Renal cortex interstitium (tissue), 11 donors: ENCODE data around the gene HEYL. TPM values are rescaled to one million over a fixed set of nuclear protein-coding genes. Genes with fewer than 3 reads are reported as not detected.
"Not testable (repeated sequence)": the region's sequence is repeated elsewhere in the genome, so short reads cannot be mapped to it uniquely, and the experiment has no call there.

ENCODE experiments used
- DNase-seq, 11 donors: peaks; one replicate each; pipeline ENCODE4 v3.0.0-alpha.2; 2013; ENCODE audit warnings: low read depth in 9 of 11, low spot score in 4 of 11; ENCODE audit errors: extremely low read depth in 1 of 11
- polyA plus RNA-seq, 3 donors: library from polyadenylated mRNA; unstranded; fragments of 120-200 nt; gene quantifications; one replicate each; pipeline ENCODE4 v1.2.1, GENCODE V29; 2013; ENCODE audit not compliant: insufficient read length in 3 of 3

Gene HEYL
- polyA plus RNA-seq, 3 donors, result 18.4 to 25.2 (median 21.9) TPM

DNA sequence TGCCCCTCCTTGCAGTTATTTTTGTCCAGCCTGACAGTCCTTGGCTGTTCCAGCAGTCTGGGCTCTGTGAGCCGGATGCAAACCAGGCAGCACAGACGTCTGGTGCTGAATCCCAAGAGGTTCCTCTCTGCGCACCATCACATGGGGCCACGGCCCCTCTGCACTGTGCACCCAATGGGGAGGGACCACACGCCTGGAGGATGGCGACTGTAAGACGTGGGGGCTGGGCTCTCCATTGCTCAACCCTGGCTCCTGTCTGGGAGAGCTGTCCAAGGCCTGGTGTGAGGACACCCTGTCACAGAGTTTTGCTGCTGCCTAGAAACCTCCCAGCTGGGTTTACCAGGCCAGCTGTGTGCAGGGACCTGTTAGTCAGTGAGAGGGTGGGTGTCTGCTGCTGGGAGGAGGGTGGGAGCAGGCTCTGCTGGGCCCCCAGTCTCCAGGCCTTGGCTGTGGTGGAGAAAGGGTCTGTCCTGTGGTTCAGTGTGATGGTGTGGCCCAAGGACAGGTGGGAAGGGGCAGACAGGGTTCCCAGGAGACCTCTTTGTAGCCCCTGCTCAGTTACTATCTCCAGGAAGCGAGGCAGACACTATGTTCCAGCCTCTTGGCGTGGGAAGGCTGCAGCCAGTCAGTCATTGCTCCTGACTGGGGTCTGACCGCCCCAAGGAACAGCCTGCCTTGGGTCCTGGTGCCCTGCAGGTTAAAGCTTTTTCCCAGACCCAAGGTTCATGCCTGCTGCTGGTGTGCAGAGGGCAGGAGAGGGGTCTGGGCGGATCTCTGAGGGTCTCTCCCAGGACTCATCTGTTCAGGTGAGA is 13.8 kb downstream of the HEYL start:
- peak in 5 of 11 donors; percentile 47 to 65 (median 61) for DNase-seq

DNA sequence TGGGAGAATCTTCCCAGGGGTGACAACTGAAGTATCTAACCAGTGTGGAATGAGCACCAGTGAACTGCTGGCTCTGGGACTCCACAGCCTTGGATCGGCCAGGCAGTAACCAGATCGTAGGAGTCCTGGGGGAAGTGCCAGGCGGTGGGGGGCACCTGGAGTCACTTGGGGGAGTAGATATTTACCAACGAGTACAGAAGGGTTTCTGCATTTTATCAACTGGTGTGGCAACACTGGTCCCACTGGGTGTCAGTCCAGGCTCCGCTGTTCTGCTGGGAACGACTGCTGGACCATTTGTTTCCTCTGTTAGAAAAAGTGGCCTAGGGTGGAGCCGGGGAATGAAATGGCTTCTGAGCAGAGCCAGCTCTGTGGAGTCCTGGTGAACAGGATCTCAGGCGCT is 14.4 kb downstream of the HEYL start:
- no peak for DNase-seq

DNA sequence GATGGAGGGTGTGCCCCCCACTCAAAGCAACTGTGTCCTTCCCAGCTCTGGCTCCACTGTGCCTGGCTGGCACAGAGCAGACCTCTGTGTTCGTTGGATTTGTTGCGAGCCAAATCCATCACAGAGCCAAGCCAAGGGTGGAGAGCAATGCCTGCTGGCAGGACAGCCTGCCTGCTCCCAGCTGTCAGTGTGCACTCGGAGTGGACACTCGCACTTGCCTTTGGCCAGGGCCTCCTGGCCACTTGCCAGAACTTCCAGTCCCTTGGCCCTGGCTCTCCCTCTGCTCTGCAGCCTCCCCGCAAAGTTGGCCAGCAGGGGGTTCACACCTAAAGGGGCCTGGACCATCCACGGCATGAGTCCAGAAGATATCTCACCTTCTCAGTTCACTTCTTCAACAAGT is 16.4 kb downstream of the HEYL start:
- no peak for DNase-seq

DNA sequence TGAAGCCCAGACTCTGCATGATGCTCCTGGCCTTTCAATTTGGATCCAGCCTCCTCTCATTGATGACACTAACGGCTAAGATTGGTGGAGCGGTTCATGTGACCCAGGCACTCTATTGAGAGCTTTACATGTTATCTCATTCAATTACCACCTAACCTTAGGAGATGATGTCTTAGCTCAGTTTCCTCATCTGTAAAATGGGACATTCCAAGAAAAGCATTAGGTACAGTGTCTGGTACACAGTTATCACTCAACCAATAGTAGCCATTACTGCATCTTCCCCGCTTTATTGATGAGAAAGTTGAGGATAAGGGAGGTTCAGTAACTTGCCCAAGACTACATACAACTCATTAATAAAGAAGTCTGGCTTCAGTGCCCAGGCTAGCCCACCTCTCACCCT is 17.0 kb downstream of the HEYL start:
- no peak for DNase-seq

DNA sequence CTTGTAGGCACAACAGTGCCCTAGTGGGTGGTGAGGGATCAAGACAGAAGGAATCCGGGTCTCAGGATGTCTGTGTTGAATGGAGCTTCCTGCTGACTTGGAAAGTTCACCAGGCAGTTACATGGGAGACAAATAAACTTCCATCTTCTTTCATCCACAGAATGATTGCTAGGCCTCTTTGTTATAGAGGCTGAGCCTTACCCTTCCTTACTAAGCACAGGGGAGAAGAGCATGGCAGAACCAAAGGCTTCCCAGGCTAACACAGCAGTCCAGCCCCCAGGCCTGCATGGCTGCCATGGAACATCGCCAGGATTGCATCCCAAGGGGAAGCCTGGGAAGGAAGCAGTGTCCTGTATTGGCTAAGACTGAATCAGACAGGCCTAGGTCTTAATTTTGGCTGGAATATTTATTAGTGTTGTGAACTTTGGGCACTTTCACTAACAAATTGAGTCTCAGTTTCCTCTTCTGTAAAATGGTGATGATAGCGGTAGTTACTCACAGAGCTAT is 18.7 kb downstream of the HEYL start:
- no peak for DNase-seq

DNA sequence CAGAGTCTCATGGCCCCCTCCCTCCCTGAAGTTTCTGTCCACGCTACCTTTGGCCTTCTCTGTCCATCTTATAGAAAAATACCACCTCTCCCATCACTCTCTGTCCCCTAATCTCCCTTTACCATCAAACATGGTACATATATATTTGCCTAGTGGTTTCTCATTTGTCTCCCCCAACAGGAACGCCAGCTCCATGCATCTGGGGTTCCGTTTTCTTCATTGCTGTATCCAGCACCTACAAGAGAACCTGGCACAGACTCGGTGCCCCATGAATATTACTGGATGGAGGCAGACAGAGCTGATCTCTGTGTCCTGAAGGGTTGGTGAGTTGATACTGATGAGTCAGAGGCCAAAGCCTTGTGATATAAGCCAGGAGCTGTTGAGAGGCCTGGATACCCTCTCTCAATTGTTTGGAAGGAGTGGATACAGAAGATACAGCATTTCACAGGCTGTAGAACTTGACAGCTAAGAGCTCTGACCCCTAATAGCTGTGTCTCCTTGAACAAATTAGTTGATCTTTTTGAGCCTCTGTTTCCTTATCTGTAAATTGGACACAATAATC is 21.9 kb downstream of the HEYL start:
- no peak for DNase-seq

DNA sequence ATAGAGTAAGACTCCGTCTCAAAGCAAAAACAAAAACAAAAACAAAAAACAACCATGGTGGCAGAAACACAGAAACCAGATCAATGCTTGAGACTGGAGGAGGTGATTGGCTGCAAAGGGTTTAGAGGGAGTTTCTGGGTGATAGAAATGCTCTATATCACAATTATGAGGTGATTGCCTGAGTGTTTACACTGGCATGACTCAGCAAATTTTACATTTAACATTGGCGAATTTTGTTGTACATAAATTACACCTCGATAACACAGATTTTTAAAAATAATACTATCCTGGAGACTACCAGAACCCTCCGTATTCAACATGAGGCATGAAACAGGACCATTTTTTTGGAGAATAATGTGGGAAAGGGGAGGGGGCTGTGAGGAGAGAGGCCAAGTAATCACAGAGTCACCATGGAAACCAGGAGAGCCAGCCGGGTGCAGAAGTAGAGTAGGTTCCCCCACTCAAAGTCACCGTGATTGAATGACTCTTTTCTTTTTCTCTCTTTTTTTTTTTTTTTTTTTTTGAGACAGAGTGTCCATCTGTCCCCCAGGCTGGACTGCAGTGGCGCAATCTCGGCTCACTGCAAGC is 24.3 kb downstream of the HEYL start:
- DNase-seq, result no peak

DNA sequence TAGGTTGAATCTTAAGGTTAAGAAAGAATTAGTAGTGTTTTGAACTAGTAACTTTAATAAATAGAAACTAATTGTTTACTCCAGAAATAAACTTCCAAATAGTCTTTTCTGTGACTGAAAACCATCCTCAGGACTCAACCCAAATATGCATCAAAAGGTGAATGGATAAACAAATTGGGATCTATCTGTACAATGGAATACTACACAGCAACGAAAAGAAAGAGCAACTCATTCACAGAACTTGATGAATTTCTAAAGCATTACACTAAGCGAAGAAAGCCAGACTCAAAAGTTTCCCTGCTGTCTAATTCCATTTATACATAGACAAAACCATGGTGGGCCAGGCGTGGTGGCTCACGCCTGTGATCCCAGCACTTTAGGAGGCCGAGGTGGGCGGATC is 25.0 kb downstream of the HEYL start:
- DNase-seq, result no peak

DNA sequence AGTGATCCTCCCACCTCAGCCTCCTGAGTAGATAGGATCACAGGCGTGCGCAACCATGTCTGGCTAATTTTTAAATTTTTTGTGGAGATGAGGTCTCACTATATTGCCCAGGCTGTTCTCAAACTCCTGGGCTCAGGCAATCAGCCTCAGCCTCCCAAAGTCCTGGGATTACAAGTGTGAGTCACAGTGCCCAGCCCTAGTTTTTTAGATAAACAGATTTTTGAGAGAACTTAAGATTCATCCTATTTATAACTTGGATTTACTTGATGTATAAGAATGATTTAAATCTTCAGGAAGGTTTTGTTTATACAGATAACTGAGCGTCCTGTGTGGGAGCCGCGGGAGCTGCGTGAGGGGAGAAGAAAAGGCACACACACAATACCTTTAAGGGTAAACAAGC is 26.2 kb downstream of the HEYL start:
- DNase-seq, result no peak

DNA sequence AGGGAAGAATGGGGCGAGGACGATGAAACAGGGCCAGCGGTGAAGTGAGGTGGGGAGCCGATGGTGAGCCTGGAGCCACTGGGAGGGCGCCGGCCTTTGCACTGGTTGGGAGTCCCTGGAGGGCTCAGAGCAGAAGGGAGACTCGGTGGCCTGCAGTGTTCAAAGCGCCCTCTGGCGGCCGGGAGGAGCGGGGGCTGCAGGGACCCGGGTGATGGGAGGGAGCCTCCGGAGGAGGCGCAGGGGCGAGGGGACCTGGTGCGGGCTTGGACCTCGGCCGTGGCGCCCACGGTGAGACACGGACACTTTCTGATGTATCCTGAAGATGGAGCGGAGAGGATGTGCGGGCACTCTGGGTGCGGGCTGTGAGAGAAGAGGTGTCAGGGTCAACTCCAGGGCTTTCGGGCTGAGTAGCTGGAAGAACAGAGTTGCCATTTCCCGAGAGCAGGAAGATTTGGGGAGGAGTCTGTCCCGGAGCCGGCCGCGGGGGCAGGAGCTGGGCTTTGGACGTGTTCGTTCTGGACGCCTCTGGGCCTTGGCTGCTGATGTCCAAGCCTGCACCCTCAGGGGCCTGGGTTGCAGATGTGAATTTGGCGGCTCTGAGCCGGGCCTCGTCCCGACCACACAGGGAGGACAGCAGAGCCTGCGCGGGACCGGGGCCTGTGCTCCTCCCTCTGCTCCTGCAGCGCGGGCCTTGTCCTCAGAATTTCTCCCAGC is 29.7 kb downstream of the HEYL start:
- DNase-seq, result peak in 4 of 11 donors; percentile 29 to 46 (median 31)

DNA sequence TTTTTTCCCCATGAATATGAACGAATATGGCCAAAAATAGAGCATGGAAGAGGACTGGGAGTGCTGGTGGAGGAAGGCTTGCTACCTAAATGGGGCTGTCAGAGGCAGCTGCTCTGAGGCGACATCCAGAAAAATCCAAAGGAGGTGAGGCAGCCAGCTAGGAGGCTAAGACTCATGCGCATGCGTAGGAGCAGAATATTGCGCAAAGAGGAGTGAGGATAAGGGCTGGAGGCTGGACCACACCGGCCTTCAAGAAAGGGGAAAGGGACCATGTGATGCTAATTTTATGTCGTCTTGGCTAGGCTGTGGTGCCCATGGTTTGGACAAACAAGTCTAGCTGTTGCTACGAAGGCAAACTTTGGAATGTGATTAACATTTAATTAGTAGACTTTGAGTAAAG is 30.5 kb downstream of the HEYL start:
- no peak for DNase-seq

DNA sequence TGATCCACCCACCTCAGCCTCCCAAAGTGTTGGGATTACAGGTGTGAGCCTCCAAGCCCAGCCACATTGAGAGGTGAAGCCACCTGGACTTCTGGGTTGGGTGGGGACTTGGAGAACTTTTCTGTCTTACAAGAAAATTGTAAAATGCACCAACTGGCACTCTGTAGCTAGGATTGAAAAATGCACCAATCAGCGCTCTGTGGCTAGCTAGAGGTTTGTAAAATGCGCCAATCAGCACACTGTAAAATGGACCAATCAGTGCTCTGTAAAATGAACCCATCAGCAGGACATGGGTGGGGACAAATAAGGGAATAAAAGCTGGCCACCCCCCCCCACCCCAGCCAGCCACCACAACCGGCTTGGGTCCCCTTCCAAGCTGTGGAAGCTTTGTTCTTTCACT is 35.8 kb downstream of the HEYL start:
- DNase-seq, result not testable (repeated sequence)

DNA sequence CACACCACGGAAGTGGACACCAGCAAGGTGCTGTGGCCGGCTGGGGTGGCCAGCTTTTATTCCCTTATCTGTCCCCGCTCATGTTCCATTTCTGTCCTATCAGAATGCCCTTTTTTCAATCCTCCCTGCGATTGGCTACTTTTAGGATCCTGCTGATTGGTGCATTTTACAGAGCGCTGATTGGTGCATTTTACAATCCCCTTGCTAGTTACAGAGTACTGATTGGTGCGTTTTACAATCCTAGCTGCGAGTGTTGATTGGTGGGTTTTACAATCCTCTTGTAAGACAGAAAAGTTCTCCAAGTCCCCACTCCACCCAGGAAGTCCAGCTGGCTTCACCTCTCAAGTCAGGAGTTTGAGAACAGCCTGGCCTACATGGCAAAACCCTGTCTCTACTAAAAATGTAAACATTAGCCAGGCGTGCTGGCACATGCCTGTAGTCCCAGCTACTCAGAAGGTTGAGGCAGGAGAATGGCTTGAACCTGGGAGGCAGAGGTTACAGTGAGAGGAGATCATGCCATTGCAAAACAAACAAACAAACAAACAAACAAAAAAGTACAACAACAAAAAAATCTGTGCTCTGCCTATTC is 37.7 kb downstream of the HEYL start:
- DNase-seq, result not testable (repeated sequence)

DNA sequence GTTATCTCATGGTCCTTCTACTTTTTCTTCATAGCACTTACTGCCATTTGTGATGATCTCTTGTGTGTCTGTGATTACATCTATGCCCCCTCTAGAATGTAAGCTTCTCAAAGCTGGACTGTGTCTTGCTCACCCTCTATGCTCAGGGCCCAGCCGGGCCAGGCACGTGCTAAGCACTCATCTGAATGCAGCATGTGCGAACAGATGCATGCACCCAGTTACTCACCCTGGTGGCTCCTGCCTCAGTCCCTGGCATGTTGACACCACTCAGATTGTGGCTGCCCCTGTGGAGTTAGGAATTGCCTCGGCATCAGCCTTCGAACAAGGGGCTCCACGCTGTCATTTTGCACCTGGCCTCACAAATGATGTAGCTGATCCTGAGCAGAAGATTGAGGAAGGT is 43.3 kb downstream of the HEYL start:
- no peak for DNase-seq

DNA sequence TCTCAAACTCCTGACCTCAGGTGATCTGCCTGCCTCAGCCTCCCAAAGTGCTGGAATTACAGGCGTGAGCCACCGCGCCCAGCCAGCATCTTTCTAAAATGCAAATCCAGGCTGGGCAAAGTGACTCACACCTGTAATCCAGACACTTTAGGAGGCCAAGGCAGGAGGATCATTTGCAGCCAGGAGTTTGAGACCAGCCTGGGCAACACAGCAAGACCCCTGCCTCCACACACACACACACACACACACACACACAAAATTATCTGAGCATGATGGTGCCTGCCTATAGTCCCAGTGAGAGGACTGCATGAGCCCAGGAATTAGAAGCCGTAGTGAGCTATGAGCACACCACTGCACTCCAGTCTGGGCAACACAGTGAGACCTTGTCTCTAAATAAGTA is 46.1 kb downstream of the HEYL start:
- no peak for DNase-seq

DNA sequence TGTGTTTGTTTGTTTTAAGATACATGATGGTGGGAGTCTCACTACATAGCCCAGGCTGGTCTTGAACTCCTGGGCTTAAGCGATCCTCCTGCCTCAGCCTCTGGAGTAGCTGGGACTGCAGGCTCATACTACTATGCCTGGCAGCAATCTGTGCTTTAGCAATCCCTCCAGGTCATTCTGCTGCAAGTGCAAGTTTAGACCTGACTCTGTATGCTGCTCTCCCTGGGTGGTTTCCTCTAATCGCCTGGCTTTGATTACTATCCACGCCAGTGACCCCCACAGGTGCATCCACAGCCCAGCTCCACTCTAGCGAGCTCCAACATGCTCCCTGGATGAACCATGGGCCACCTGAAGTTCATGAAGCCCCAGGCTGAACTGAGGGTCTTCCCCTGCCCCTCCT is 47.4 kb downstream of the HEYL start:
- DNase-seq, result no peak

DNA sequence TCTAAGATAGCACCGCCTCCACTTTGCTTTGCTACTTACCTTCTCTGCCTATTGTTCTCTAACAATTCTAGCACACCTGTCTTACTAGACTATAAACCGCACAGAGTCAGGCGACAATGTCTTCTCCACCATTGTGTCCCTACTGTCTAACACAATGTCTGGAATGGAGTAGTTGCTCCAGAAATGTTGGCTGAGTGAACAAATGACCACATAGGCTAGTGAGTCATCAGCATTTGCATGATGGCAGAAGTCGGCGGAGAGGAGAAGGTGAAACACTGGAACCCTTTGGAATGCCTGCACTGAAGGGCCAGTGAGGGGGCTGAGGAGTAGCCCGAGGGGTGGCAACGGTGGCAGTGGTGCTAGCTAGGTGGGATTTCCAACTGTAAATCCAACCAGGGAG is 48.9 kb downstream of the HEYL start:
- DNase-seq, result no peak

DNA sequence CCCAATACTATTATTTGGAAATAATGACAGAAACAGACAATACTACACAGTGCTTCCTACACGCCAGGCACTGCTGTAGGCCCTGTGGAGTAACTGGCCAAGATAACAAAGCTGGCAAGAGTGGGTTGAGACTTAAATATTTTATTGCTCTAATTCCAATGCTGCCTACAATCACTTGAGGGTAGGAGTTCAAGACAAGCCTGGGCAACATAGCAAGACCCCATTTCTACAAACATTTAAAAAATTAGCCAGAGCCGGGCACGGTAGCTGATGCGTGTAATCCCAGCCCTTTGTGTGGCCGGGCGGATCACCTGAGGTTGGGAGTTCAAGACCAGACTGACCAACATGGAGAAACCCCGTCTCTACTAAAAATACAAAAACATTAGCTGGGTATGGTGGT is 53.5 kb downstream of the HEYL start:
- no peak for DNase-seq

DNA sequence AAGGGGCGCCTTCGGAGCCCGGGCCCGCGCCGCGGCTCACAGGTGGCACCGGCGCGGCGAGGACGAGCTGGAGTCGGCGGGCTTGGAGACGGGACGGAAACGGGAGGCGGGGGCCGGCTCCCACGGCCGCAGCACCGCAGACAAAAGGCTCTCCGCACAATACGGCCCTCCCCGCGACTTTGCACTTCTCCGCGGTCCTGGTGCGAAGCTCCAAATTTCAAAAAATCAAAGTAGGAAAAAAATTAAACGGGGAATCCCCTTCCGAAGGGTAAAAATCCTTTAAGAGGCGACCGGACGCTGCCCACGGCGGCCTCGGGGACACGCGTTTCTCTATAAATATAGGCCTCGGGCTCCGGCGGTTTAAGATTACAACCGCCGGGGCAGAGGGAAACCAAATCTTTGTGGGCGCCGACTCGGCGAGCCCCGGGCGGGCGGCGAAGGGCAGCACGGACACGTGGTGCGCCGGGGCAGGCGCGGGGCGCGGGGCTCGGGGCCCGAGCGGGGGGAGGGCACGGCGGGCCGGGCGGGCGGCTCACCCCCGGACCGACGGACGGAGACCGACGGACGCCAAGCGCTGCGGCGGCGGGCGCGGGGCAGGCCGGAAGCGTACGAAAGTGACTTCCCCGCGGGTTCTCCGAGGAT is 63.3 kb downstream of the HEYL start:
- DNase-seq, result peak in 5 of 11 donors; percentile 7 to 30 (median 16)
